ENCODE results near the gene SCIMP.
"Not testable (repeated sequence)": the region's sequence is repeated elsewhere in the genome, so short reads cannot be mapped to it uniquely, and the experiment has no call there.

SCIMP gene

GRCh38 chr17:5191541-5192417 lies 42.9 kb downstream of the SCIMP start, which contains the start of gene ZNF594:
TSS of gene ZNF594 (minus strand) at chr17:5191868. CDS start at chr17:5184256, 7,612 bp downstream.
- peak; percentile 97 for DNase-seq (ENCODE audit: extremely low read depth in 1 of 2, low read depth in 1 of 2)

GRCh38 chr17:5184288-5184687 lies 50.4 kb downstream of the SCIMP start:
- no peak for DNase-seq (ENCODE audit: extremely low read depth in 1 of 2, low read depth in 1 of 2)

- DNase-seq (ENCODE audit: extremely low read depth in 1 of 2, low read depth in 1 of 2), result no peak
Measured at GRCh38 chr17:5183410-5183793, 51.3 kb downstream of the SCIMP start.

GRCh38 chr17:5182597-5183409 lies 51.9 kb downstream of the SCIMP start:
- no peak for DNase-seq (ENCODE audit: extremely low read depth in 1 of 2, low read depth in 1 of 2)

GRCh38 chr17:5181509-5182305 lies 53.0 kb downstream of the SCIMP start:
- no peak for DNase-seq (ENCODE audit: extremely low read depth in 1 of 2, low read depth in 1 of 2)

GRCh38 chr17:5179003-5179402 lies 55.7 kb downstream of the SCIMP start:
- no peak for DNase-seq (ENCODE audit: extremely low read depth in 1 of 2, low read depth in 1 of 2)

- DNase-seq (ENCODE audit: extremely low read depth in 1 of 2, low read depth in 1 of 2), result not testable (repeated sequence)
Measured at GRCh38 chr17:5175027-5175426, 59.6 kb downstream of the SCIMP start.

- DNase-seq (ENCODE audit: extremely low read depth in 1 of 2, low read depth in 1 of 2), result not testable (repeated sequence)
Measured at GRCh38 chr17:5165791-5166564, 68.7 kb downstream of the SCIMP start.

- no peak for DNase-seq (ENCODE audit: extremely low read depth in 1 of 2, low read depth in 1 of 2)
Measured at GRCh38 chr17:5164436-5164835, 70.2 kb downstream of the SCIMP start.

- not testable (repeated sequence) for DNase-seq (ENCODE audit: extremely low read depth in 1 of 2, low read depth in 1 of 2)
Measured at GRCh38 chr17:5161793-5162192, 72.9 kb downstream of the SCIMP start.

GRCh38 chr17:5160702-5161101 lies 74.0 kb downstream of the SCIMP start:
- not testable (repeated sequence) for DNase-seq (ENCODE audit: extremely low read depth in 1 of 2, low read depth in 1 of 2)
